Mononuclear cell (primary cell): Measurements from ENCODE around the gene SLC30A9. TPM values are rescaled to one million over a fixed set of nuclear protein-coding genes. Genes with fewer than 3 reads are reported as not detected.

ENCODE experiments used
- total RNA-seq: library from RNA; depleted of rRNA; stranded (reverse); fragments of >200 nt; gene quantifications from one replicate; pipeline ENCODE4 v1.2.3, GENCODE V29; 2012

Gene SLC30A9
- total RNA-seq, 1 donor, result 29.5 TPM

Other genes starting within 250 kb of the SLC30A9 start
- 0.10 TPM for gene PHOX2B, start 241.8 kb upstream of the SLC30A9 start, total RNA-seq
- 44.5 TPM for gene TMEM33, start 55.1 kb upstream of the SLC30A9 start, total RNA-seq
- 0.21 TPM for gene DCAF4L1, start 8.8 kb upstream of the SLC30A9 start, total RNA-seq
- gene BEND4, start 162.1 kb downstream of the SLC30A9 start, total RNA-seq, result 1.0 TPM